HG02981 (cell line): Measurements from ENCODE around the gene MBNL3.

Experiments used
- ATAC-seq: cut with Tn5 transposase; IDR thresholded peaks from one replicate; pipeline ENCODE4 v1.9.1; 2021; ENCODE audit warnings: mild to moderate bottlenecking, moderate library complexity; ENCODE audit not compliant: unreplicated experiment

MBNL3 gene

GRCh38 chrX:132488819-132489577 is at the start of gene MBNL3:
MBNL3 (minus strand) TSS chrX:132489038; CDS start chrX:132439611, 49,427 bp downstream.
- ATAC-seq = peak; percentile 58

- ATAC-seq = no peak
Measured at GRCh38 chrX:132533409-132533808, 44.6 kb upstream of the MBNL3 start.

- ATAC-seq = no peak
Measured at GRCh38 chrX:132532913-132533312, 44.1 kb upstream of the MBNL3 start.

- no peak for ATAC-seq
Measured at GRCh38 chrX:132532097-132532496, 43.3 kb upstream of the MBNL3 start.

- ATAC-seq = no peak
Measured at GRCh38 chrX:132520792-132521191, 32.0 kb upstream of the MBNL3 start.

GRCh38 chrX:132520213-132520612 is 31.4 kb upstream of the MBNL3 start:
- ATAC-seq = no peak

- no peak for ATAC-seq
Measured at GRCh38 chrX:132518401-132518800, 29.6 kb upstream of the MBNL3 start.

GRCh38 chrX:132508834-132509233 is 20.0 kb upstream of the MBNL3 start:
- no peak for ATAC-seq

- ATAC-seq = no peak
Measured at GRCh38 chrX:132505116-132505515, 16.3 kb upstream of the MBNL3 start.

- no peak for ATAC-seq
Measured at GRCh38 chrX:132504417-132504816, 15.6 kb upstream of the MBNL3 start.

- no peak for ATAC-seq
Measured at GRCh38 chrX:132501606-132502005, 12.8 kb upstream of the MBNL3 start.

- ATAC-seq = no peak
Measured at GRCh38 chrX:132497432-132497831, 8.6 kb upstream of the MBNL3 start.

- no peak for ATAC-seq
Measured at GRCh38 chrX:132493095-132493494, 4.3 kb upstream of the MBNL3 start.

GRCh38 chrX:132491191-132491590 is 2.4 kb upstream of the MBNL3 start:
- ATAC-seq = peak; percentile 41

- peak; percentile 38 for ATAC-seq
Measured at GRCh38 chrX:132489578-132490419, 961 bp upstream of the MBNL3 start.

GRCh38 chrX:132488180-132488705 is 595 bp downstream of the MBNL3 start:
- no peak for ATAC-seq

- ATAC-seq = no peak
Measured at GRCh38 chrX:132486599-132487178, 2.1 kb downstream of the MBNL3 start.

GRCh38 chrX:132483951-132484350 is 4.9 kb downstream of the MBNL3 start:
- no peak for ATAC-seq

- no peak for ATAC-seq
Measured at GRCh38 chrX:132483488-132483887, 5.3 kb downstream of the MBNL3 start.

GRCh38 chrX:132482632-132483031 is 6.2 kb downstream of the MBNL3 start:
- ATAC-seq = no peak

GRCh38 chrX:132481449-132481848 is 7.4 kb downstream of the MBNL3 start:
- ATAC-seq = no peak
